ENCODE results near the gene POC1B.

Gene POC1B

DNA sequence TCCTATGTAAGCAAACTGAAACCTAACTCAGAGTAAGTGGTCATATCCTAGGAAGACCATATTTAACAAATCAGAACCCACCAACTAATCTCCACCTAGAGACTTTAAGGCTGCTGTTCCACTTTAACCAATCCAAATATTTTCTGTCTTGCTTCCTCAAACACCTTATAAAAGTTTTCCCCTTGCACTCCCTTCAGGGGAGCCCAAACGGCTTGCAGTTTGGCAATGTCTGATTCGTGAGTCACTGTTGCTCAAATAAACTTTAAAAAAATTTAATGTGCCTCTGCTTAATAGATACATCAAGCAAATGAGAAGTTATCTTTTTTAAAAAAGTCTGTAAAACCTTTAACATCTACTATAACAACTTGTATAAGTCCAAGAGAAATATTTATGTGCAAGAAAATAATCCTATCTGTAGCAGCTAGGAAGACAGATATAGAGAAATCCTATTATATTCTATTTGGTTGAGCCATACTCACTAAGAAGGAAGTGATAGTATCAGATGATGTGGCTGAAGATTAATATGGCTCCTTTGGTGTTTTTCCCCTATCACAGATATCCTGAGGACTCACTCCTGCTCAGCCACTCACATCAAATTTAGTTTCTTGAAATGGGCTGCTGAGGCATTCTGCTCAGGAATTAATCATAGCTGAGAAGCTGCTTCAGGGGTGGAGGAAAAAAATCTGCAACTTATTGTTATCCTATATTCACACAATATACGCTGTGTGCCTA lies 108.4 kb downstream of the POC1B start:
- DNase-seq: no peak

DNA sequence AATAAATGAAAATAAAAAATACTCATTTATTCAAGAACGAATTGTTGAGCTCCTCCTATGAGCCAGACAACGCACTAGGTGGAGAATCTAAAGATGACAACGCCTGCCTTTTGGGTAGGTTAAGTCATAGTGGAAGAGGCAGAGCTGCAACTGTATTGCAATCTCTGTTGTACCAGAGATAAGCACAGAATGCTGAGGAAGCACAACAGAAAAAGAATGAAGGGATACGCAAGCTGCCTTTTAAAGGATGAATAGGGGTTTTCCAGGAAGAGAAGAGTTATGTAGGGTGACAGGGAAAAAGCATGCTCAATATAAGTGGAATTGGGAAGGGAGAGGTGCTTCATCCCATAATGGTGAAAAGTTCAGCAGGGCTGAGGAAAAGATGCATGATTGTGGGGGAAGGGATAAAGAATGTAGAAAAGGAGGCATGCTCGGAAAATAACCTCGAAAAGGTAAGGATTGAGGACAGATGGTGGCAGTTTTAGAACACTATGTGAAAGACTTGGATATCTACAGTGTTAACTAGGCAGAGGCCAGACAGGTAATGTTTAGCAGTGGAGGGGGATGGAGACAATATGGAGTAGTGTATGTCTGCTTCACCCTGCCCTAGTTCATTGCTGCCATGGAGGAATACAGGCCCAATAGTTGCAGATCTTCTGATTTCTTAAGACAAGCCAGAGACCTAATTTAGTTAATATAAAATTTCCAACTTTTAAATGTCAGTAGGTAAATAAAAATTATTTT lies 109.6 kb downstream of the POC1B start:
- DNase-seq: no peak

DNA sequence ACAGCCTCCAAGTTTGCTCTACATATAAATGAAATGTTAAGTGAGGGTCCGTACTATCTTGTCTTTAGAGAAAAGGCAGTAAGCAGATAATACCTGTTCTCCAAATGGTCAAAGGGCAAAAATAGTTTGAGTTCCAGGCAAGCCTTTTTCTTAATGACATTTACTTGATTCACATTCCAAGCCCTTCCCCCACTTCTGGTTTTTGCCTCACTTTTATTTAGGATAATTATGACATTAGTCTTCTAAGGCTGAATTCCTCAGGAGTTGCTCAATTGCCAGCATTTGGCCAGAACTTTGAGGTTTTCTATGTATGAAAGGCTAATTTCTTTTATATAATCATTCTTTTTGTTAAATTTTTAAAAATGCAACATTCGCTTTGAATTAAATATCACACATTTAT lies 111.0 kb downstream of the POC1B start:
- no peak for DNase-seq

DNA sequence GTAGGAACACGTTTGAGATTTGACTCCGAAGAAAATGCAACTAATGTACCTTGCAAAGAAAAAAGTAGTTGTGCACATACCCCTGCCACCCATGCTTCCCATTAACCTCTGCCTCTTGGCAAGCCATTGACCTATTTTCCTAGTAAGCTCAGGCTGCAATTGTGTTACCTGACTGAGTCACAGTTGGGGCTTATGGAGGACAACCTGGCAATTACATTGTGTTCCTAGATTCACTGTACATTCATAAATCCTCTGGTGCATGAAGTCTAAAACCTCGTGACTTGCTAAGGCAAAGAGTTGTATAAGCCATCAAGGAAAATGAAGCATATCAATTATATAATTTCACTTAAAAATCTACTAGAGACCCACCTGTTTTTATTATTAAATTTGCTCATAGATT lies 111.5 kb downstream of the POC1B start:
- no peak for DNase-seq

DNA sequence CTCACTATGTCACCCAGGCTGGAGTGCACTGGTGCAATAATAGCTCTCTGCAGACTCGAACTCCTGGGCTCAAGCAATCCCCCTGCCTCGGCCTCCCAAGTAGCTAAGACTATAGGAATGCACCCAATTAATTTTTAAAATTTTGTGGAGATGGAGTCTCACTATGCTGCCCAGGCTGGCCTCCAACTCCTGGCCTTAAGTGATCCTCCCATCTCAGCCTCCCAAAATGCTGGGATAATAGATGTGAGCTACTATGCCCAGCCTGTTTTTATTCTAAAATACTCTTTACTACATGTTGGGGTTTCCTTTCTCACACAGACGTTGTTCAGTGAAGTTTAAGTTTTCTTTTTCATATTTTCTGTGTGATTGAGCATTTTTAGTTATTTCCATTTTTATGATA lies 112.6 kb downstream of the POC1B start:
- DNase-seq: no peak

DNA sequence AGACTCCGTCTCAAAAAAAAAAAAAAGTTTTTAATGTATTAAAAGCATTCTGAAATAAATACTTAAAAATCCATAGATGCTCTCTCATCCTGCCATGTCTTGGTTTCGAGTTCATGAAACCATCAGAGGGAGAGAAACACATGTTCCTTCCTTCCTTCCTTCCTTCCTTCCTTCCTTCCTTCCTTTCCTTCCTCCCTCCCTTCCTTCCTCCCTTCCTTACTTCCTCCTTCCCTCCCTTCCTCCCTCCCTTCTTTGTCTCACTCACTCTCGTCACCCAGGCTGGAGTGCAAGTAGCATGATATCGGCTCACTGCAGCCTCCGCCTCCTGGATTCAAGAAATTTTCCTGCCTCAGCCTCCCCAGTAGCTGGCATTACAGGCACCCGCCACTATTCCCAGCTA lies 113.2 kb downstream of the POC1B start:
- no peak for DNase-seq

DNA sequence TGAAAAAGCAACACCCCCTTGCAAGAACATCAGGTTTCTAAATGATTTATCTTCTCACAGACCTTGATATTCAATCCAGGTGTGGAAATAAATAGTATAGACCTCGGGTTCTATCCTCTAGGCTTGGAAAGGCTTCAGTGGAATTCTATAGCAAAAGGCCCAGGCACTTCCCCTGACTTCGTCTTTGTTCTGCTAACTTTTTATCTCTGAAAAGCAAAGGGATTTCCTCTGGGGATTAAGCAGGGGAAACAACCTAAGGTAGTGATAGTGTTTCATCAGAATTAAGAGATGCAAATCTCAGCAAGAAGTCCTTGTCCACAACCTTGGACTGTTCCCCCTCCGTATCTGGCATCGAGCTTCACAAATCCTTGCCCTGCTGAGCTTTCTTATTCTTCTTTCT lies 114.0 kb downstream of the POC1B start:
- DNase-seq: no peak

DNA sequence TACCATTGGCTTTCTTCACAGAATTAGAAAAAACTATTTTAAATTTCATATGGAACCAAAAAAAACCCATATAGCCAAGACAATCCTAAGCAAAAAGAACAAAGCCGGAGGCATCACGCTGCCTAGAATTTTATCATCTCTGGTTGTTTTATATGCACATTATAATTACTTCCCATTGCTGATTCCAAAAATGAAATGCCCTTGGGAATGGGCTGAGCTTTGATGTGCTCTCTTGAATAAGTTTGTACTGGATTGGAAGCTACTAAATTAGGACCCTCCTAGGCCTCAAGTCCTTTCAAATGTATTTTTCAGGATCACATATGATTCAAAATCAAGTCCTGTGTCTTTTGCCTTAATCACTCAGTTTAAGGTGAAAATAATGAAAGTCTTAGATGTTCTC lies 114.6 kb downstream of the POC1B start:
- no peak for DNase-seq

DNA sequence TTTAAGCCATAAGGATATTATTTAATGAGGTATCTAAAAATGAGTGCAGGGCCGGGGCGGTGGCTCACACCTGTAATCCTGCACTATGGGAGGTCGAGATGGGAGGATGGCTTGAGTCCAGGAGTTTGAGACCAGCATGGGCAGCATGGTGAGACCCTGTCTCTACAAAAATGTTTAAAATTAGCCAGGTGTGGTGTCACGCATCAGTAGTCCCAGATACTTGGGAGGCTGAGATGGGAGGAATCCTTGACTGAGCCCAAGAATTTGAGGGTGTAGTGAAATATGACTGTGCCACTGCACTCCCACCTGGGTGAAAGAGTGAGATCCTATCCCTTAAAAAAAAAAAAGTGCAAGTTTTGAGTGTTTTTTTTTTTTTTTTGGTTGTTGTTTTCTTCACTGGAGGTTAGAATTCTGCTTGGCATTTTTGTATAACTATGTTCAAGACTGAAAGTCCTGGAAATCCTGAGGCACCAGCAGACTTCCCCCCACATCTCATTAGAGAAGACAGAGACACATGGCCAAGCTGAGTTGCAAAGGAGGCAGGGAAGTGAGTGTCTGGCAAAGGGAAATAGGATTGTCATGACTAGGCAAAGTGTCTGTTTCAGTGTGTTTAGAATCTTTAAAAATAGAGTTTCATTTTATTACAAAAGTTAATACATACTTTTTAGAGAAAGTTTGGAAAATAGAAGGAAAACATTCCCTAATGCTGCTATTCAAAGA lies 120.1 kb downstream of the POC1B start:
- DNase-seq: no peak

DNA sequence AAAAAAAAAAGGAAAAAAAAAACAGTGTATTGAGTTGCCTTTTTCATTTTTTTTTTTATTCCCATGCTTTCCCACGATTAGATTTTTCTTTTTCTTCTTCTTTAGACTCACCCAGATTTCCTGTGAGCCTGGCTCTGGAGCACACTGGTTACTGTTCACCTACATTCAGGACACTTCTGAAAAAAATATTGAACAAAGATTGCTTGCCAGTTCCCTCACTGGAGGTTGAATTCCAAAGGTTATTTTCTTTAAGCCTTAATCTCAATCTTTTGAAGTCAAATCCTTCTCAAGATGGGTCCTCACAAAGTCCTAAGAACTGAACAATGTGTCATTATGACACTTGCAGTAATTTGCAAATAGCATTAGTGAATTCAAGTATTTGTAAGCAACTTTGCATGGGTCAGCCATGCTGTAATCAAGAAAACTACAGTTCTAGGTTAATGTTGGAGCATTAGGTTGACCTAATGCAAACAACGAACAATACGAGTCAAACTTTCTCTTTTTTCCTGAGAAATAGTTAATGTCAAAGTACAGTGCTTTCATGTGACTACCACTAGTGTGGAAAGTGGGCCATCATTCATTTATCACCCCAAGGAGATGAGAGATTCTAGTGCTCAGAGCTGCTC lies 124.3 kb downstream of the POC1B start:
- DNase-seq: no peak

DNA sequence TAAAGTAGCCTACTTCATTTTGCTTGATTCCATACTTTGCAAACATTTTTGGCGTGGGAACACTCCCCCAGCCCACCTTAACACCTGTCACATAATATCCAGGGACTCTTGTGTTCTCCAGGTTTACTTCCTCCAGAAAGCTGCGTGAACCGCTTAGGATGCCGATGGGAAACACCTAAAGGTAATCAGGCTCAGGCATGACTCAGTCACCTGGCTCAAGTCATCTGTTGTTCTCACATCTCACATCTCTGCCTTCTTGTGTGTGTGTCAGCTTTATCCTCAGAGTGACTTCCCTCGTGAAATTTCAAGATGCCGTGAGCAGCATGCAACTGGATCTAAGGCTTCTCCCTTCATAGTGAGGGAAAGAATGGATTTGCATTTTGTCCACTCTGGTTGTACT lies 125.4 kb downstream of the POC1B start:
- no peak for DNase-seq

DNA sequence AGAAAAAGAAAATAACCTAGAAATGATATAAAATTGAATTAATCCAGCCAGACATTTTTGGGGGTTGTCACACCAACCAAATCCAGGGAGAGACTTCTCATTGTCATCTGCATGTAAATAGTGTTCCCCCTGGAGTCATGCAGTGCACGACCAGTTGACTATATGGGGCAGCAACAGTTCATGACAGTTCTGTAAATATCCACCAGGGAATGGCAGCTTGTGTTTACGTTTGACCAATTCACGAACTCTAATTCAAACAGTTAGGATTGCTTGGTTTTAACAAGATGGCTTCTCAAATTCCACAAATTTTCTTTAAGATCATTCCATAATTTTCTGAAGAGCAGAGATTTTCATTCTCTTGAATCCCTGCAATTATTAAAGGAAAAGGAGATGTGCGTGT lies 130.1 kb downstream of the POC1B start:
- DNase-seq: no peak

DNA sequence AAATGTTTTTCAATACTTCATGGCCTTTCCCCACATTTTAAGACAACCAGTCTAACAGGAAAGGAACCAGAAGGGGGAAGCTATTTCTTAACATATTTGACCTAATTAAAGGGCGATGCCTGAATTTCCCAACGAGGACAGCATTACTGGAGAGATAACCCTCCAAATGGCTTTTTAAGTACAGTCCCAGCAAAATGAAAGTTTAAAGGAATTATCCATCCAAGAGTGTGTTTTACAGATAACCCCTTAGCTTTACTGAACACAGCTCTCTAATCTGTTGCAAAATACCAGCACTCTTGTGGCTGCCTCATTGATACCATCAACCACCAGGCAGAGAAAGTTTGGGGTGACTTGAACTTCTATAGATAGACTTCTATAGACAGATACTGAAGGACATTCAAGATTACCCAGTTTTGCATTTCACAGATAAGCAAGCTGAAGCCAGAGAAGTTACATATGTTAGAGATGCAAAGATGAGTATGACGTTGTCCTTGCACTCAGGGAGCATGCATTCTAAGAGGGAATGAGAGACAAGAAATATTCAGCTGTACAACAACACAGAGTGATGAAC lies 132.2 kb downstream of the POC1B start:
- no peak for DNase-seq

DNA sequence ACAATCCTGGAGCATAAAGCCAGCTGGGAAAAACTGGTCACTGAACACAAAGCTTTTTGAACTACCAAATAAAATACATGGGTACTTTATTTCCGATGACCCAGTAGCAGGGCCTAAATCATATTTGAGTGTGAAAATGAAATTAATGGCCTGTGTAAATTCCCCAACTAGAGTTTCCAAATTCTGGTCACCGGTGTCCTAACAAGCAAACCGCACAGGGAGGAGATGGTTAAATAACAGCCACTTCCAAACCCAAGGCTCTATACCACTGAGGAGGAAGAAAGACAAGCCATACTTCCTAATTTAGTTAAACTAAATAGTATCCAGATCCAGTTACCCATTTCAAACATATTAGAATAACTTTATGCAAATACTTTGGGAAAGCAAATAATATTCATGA lies 133.5 kb downstream of the POC1B start:
- no peak for DNase-seq

DNA sequence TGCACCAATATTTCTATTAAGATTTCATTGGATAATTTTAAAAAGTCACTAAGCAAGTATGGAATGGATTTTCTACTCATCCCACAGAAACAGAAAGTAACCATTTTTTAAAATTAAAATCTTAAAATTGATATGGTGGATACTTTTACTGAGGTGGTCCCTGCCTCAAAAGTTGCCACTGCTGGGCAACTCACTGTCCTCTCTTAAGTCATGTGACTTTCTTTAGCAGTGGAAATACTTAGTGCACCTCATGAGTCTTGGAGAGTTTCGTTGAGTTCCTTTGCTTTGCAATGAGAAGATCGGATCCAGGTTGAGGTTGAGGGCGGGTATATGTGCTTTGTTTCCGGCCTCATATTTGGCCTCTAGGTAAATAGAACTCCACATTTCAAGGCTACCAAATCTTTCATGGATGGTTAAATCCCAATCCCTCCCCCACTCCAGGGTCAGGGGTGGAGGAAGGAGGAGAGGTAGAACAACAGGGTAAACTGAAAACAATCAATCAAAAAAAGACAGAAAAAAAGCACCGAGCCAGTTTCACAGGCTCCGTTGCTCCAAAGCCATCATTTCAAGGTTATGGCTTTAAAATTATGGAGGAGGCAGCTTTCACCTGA lies 134.0 kb downstream of the POC1B start:
- DNase-seq: no peak

DNA sequence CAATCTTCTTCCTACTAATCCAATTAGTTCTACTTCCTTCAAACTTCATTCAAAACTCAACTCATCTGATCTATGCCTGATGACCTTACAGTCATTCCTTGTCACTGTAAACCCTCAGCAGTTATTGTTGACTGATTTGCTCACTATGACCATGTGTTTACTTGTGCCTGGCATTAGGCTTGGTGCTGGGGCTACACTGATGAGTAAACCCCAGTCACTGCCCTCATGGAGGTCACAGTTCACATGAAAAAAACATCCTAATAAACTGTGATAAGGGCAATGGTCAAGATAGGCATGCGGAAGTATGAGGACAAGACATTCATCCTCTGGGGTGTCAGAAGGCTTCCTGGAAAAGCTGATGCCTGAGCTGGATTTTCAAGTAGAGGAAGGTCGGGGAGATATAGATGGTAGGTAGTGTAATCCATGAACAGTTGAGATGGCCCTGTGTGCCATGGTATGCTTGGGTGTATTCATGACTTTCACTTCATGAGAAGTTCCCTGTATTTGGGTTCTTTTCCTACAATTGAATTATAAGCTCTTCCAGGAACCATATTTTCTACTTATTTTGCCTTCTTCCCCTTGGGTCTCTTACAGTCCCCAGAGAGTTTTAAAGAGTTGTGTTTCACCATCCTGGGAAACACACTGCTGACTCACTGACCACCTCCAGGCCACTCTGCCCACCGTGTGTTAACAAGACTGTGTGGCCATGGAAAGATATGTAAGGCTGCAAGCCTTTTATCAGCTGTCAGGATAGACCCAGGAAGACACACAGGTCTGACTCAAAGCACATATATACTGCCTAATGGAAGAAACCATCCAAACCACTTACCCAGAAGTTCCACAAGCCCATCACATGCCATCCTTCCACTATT lies 134.8 kb downstream of the POC1B start:
- no peak for DNase-seq

DNA sequence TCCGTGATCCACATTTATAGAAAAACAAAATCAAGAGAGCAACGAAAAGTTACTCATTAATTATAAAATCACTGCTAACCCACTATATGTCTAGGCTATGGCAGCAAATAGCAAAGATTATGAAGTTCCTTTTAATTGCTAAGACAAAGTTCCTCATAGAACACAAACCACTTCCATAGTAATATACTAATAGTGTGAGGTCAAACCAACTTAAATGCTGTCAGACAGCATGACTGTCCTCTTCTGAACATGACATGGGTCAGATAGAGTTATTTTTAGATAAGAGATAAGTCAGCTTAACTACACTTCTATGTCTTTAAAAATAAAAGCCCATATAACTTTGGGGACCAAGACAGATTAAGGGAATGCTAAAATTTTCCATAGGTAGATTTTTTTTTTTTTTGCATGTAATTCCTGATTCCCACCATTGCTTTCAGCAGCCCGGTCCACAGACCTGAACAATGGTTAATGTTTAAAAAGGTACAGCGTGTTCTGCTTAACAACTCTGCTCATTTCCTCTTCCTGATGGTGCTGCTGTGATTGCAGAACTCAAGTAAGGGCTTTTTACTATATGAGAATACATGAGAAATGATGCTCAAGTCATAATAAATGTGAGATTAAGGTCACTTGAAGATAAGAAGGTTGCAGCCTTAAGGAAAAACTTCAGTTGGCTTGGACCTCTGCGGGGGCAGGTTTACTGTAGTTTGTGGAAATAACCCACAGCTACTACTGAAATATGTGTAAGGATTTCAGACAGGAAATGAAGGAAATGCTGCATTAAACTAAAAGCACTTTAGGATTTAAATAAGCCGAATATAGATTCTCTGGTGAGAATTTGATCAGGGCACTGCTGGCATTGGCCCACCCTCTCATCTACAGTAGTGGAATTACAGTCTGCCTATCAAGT lies 135.8 kb downstream of the POC1B start:
- no peak for DNase-seq

DNA sequence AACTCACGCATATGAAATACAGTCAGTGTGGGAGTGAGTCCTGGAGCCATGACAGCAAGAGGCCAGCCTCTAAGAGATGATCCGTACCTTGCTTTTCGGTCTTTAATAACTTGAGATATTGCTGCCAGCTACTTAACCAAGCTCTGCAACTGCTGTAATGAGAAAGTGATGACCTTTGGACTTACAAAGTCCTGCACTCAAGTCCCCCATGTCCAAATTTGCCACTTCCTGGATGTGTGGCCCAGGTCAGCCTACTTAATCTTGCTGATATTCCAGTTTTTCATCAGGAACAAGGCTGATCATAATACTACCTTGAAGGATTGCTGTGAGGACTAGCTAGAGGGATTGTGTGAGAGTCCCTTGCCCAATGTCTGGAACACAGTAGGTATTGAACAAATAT lies 139.7 kb downstream of the POC1B start:
- no peak for DNase-seq

DNA sequence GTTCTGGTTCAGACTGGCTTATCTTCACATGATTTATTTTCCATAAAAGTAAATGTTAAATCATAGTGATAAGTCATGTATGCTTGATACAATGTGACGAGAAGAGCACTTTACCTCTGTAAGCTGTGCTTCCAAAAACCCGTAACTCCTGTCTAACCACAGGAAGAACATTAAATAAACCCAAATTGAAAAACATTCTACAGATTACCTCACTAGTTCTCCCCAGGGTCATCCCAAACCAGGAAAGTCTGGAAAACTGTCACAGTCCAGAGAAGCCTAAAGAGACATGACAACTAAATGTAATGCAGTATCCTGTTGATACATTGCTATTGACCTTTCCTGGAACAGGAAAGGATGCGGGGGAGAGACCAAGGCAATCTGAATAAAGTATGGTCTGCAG lies 141.0 kb downstream of the POC1B start:
- no peak for DNase-seq

DNA sequence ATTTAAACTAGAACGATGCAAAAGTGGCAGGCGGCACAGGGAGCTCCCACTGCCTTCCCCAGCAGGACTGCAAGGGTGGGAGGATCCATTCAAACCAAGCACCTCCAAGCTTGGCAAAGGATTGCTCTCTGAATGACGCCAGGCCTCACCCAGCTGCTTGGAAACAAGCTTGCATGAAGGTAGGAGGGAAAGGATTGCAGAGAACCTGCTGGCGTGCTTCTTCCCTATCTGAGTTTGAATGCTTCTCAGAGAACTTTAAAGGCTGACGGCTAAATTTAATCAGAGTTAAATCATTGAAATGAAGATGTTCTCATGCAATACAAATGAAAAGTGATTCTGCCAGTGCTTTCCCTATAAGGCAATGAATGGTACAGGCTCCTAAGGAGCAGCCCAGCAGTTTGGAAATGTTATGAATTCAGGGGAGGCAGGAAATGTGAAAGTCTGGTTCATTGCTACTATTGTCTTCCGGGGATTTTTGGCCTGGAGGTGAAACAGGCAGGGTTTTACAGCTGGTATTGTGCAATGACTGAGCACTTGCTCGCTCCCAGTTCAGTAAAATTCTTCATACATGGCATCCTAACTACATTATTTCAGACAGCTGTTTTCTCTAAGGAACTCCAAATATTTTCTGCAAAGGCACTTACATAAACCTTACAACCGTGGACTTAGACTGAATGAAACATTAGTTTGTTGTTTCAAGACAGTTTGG lies 141.6 kb downstream of the POC1B start:
- no peak for DNase-seq
